Thymus (tissue), 11 donors: ENCODE data around the gene KCNJ9. TPM values are rescaled to one million over a fixed set of nuclear protein-coding genes. Genes with fewer than 3 reads are reported as not detected.

Source experiments
- DNase-seq, 9 donors: peaks; one replicate each; pipeline ENCODE4 v3.0.0-alpha.2; 2013; ENCODE audit warnings: low spot score in 9 of 9, low read depth in 6 of 9, missing footprints in 1 of 9
- H3K27ac ChIP-seq, 2 donors: one replicate each; pipeline ENCODE4 v1.5.1; 2013; ENCODE audit warnings: control low read depth in 1 of 2, low read depth in 1 of 2, low read length in 1 of 2, mild to moderate bottlenecking in 1 of 2, moderate library complexity in 1 of 2
- H3K27me3 ChIP-seq, 2 donors: one replicate each; pipeline ENCODE4 v1.5.1; 2013; ENCODE audit warnings: low read length in 1 of 2; ENCODE audit not compliant: control insufficient read depth in 2 of 2, insufficient read depth in 1 of 2
- H3K36me3 ChIP-seq, 2 donors: one replicate each; pipeline ENCODE4 v1.5.1; 2013; ENCODE audit warnings: low read length in 1 of 2, mild to moderate bottlenecking in 1 of 2, moderate library complexity in 1 of 2; ENCODE audit not compliant: control insufficient read depth in 2 of 2, insufficient read depth in 2 of 2
- H3K4me1 ChIP-seq, 2 donors: one replicate each; pipeline ENCODE4 v1.5.1; 2013; ENCODE audit warnings: low read length in 2 of 2; ENCODE audit not compliant: control insufficient read depth in 2 of 2, insufficient read depth in 2 of 2
- H3K4me3 ChIP-seq, 2 donors: one replicate each; pipeline ENCODE4 v1.5.1; 2013; ENCODE audit warnings: low read length in 2 of 2, control low read depth in 1 of 2, mild to moderate bottlenecking in 1 of 2
- H3K9me3 ChIP-seq, 2 donors: one replicate each; pipeline ENCODE4 v1.5.1; 2013; ENCODE audit warnings: low read length in 1 of 2, mild to moderate bottlenecking in 1 of 2; ENCODE audit not compliant: control insufficient read depth in 2 of 2, insufficient read depth in 1 of 2
- WGBS: extraction: QIAGEN DNeasy Blood & Tissue Kit; methylation state at CpG from one replicate; pipeline ENCODE4 v1.1.7; 2013; 5-methylcytosine and 5-hydroxymethylcytosine counted together
- polyA plus RNA-seq: library from polyadenylated mRNA; stranded (reverse); fragments of 200-250 nt; gene quantifications from one replicate; pipeline ENCODE4 v1.2.3, GENCODE V29; 2013
- total RNA-seq: library from RNA; stranded (reverse); fragments of 120-200 nt; gene quantifications from one replicate; pipeline ENCODE4 v1.2.4, GENCODE V29; 2013
- donor health status: healthy.

Gene KCNJ9
- total and polyA plus RNA-seq, 2 donors: 0.05 to 0.09 TPM

DNA sequence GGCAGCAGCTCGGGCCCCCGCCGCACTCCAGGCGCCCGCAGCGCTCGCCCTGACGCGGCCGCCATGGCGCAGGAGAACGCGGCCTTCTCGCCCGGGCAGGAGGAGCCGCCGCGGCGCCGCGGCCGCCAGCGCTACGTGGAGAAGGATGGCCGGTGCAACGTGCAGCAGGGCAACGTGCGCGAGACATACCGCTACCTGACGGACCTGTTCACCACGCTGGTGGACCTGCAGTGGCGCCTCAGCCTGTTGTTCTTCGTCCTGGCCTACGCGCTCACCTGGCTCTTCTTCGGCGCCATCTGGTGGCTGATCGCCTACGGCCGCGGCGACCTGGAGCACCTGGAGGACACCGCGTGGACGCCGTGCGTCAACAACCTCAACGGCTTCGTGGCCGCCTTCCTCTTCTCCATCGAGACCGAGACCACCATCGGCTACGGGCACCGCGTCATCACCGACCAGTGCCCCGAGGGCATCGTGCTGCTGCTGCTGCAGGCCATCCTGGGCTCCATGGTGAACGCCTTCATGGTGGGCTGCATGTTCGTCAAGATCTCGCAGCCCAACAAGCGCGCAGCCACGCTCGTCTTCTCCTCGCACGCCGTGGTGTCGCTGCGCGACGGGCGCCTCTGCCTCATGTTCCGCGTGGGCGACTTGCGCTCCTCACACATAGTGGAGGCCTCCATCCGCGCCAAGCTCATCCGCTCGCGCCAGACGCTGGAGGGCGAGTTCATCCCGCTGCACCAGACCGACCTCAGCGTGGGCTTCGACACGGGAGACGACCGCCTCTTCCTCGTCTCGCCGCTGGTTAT is 2.8 kb downstream of the KCNJ9 start:
- Histone ChIP-seq H3K27ac (no peak overlapping the region), H3K27me3 (peaks cover 19 to 57% of the 10 kb centered on the region in 2 donors), H3K36me3 (peaks cover 6 to 18% of the 10 kb centered on the region in 2 donors), H3K4me3 (peak overlapping the region; percentile 34 to 49), H3K9me3 (no peaks in the 10 kb centered on the region), H3K4me1 (peaks cover 3 to 8% of the 10 kb centered on the region in 2 donors)
- peak in 7 of 9 donors; percentile 52 to 83 (median 70) for DNase-seq
- WGBS: 25% methylated on average over 96 of the region's 96 CpGs

DNA sequence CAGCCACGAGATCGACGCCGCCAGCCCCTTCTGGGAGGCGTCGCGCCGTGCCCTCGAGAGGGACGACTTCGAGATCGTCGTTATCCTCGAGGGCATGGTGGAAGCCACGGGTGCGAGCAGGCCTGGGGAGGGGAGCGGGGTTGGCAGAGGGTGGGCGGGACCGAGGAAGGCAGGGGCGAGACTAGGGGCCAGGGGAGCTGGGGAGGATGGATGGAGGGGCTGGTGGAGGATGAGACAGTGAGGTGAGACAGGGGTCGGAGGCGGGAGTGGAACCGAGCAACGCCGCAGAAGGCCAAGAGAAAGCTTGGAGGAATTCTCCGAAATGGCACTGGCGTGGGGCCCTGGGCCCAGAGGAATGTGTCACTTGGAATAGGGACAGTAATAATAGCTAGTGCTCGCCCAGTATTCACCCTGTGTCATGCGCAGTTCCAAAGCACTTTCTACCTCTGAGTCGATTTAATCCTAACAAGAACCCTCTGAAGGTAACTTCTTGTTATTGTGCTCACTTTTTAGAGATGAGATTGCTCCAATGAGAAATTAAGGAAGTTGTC is 3.5 kb downstream of the KCNJ9 start:
- no peaks in the 10 kb centered on the region for H3K9me3 ChIP-seq
- no peak for DNase-seq
- H3K4me1 ChIP-seq: peaks cover 3 to 8% of the 10 kb centered on the region in 2 donors
- peaks cover 19 to 51% of the 10 kb centered on the region in 2 donors for H3K27me3 ChIP-seq
- H3K36me3 ChIP-seq: peaks cover 6 to 22% of the 10 kb centered on the region in 2 donors
- no peak overlapping the region for H3K4me3 ChIP-seq
- WGBS: 93% methylated on average over 30 of the region's 30 CpGs
- no peak overlapping the region for H3K27ac ChIP-seq

DNA sequence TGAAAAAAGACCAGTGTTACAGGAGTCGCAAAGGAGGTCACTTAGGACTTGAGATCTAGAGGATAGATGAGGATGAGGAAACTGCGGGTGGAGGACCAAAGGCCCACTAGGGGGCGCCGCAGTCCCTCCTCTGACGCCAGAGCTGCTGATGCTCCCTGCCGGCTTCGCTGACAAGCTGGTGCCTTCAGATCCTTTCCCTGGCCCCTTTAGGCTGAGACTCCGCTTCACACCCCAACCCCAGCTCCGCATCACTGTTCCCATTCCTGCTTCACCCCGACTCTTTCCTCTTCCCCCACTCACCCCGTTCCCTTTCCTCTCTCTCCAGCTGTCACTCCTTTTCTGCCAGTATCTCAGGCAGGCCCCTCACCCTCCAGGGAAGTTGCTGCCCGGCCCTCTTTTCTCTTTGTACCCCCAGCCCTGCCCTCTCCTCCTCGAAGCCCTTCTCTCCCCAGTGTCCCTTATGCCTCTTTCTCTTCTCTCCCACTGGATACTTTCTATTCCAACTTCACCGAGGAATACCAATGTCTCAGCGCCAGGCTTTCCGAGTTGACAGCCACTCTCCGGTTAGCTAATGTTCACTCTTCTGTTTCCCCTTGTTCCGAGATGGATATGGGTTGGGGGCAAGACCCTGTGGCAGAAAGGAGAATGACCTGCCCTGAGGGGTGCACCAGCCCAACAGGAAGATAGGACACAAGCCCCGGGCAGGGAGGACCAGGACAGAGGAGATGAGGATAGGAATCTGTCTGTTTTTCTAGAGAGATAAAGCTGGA is 4.5 kb downstream of the KCNJ9 start:
- Histone ChIP-seq H3K36me3 (peaks cover 17 to 28% of the 10 kb centered on the region in 2 donors), H3K27ac (no peak overlapping the region), H3K27me3 (peaks cover 17 to 41% of the 10 kb centered on the region in 2 donors), H3K4me1 (peaks cover 3 to 8% of the 10 kb centered on the region in 2 donors), H3K4me3 (no peak overlapping the region), H3K9me3 (no peaks in the 10 kb centered on the region)
- DNase-seq: peak in 7 of 9 donors; percentile 52 to 85 (median 75)
- WGBS: 66% methylated on average over 19 of the region's 19 CpGs

- WGBS: 93% methylated on average over 5 of the region's 5 CpGs
- no peak for DNase-seq
These were observed 5.1 kb downstream of the KCNJ9 start for GRCh38 chr1:160086456-160086892.

DNA sequence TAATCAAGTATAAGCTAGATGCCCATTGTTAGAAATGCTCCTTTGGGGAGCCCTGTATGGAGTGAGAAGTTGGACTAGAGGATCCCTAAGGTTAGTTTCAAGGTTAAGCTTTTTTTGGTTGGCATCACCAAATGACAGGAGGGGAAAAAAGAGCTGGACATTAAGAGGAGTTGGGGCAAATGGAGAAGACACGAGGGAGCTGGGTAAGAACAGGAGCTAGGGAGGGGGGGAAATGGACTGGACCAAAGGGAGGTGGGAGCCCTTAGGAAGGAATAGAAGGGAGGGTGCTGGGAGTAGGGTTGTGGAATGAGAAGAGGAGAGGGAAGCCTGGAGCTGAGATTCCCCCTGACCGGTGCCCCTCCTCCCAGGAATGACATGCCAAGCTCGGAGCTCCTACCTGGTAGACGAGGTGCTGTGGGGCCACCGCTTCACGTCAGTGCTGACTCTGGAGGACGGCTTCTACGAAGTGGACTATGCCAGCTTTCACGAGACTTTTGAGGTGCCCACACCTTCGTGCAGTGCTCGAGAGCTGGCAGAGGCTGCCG is 5.9 kb downstream of the KCNJ9 start:
- Histone ChIP-seq H3K9me3 (no peaks in the 10 kb centered on the region), H3K36me3 (peaks cover 29 to 38% of the 10 kb centered on the region in 2 donors)
- 96% methylated on average over 12 of the region's 12 CpGs for WGBS

More at GRCh38 chr1:160086456-160086892, 5.1 kb downstream of the KCNJ9 start:
- Histone ChIP-seq H3K4me1 (peaks cover 3 to 8% of the 10 kb centered on the region in 2 donors), H3K9me3 (no peaks in the 10 kb centered on the region), H3K27ac (no peak overlapping the region), H3K27me3 (peaks cover 12 to 35% of the 10 kb centered on the region in 2 donors), H3K4me3 (no peak overlapping the region), H3K36me3 (peaks cover 22 to 31% of the 10 kb centered on the region in 2 donors)

GRCh38 chr1:160089883-160090282 is 8.5 kb downstream of the KCNJ9 start:
- no peak overlapping the region for H3K4me3 ChIP-seq
- peaks cover 0 to 10% of the 10 kb centered on the region in 2 donors for H3K4me1 ChIP-seq
- H3K9me3 ChIP-seq: no peaks in the 10 kb centered on the region
- 97% methylated on average over 3 of the region's 3 CpGs for WGBS
- H3K36me3 ChIP-seq: peaks cover 45 to 58% of the 10 kb centered on the region in 2 donors
- H3K27me3 ChIP-seq: peaks cover 0 to under 1% of the 10 kb centered on the region in 2 donors
- no peak overlapping the region for H3K27ac ChIP-seq
- no peak for DNase-seq

More for the DNA sequence above, 5.9 kb downstream of the KCNJ9 start:
- no peak overlapping the region for H3K4me3 ChIP-seq
- DNase-seq: no peak
- H3K27ac ChIP-seq: no peak overlapping the region
- peaks cover 3 to 8% of the 10 kb centered on the region in 2 donors for H3K4me1 ChIP-seq
- peaks cover 12 to 27% of the 10 kb centered on the region in 2 donors for H3K27me3 ChIP-seq

- WGBS: 96% methylated on average over 4 of the region's 4 CpGs
- peaks cover 49 to 58% of the 10 kb centered on the region in 2 donors for H3K36me3 ChIP-seq
- peaks cover 0 to 12% of the 10 kb centered on the region in 2 donors for H3K4me1 ChIP-seq
- H3K27ac ChIP-seq: no peak overlapping the region
- no peak overlapping the region for H3K4me3 ChIP-seq
- H3K9me3 ChIP-seq: no peaks in the 10 kb centered on the region
- no peak for DNase-seq
- no peaks in the 10 kb centered on the region for H3K27me3 ChIP-seq
These were observed 9.4 kb downstream of the KCNJ9 start for GRCh38 chr1:160090760-160091159.

GRCh38 chr1:160091666-160092223 is 10.4 kb downstream of the KCNJ9 start:
- no peaks in the 10 kb centered on the region for H3K27me3 ChIP-seq
- H3K4me3 ChIP-seq: no peak overlapping the region
- WGBS: 97% methylated on average over 5 of the region's 5 CpGs
- H3K27ac ChIP-seq: no peak overlapping the region
- no peak for DNase-seq
- H3K4me1 ChIP-seq: peaks cover 8 to 15% of the 10 kb centered on the region in 2 donors
- peaks cover 49 to 58% of the 10 kb centered on the region in 2 donors for H3K36me3 ChIP-seq
- no peaks in the 10 kb centered on the region for H3K9me3 ChIP-seq
